Naive B cell (primary cell): ENCODE data around the gene ABHD8. TPM values are rescaled to one million over a fixed set of nuclear protein-coding genes. Genes with fewer than 3 reads are reported as not detected.
"Not testable (repeated sequence)": the region's sequence is repeated elsewhere in the genome, so short reads cannot be mapped to it uniquely, and the experiment has no call there.

Experiments
- ATAC-seq, 2 donors: fragments of 150-1000 bp; cut with Tn5 transposase; 2 replicates each; pipeline ENCODE4 v1.10.0; 2021; ENCODE audit warnings: low read depth in 2 of 2, mild to moderate bottlenecking in 2 of 2, moderate library complexity in 2 of 2
- DNase-seq: peaks from one replicate; pipeline ENCODE4 v3.0.0; 2022
- H3K27ac Mint-ChIP-seq, 6 donors: one replicate each; pipeline ENCODE4 v1.8.0; 2020 to 2022; ENCODE audit warnings: mild to moderate bottlenecking in 6 of 6, mixed read lengths in 6 of 6, moderate library complexity in 5 of 6, inconsistent platforms in 2 of 6
- H3K27me3 Mint-ChIP-seq, 3 donors: one replicate each; pipeline ENCODE4 v1.8.0; 2021 to 2022; ENCODE audit warnings: mixed read lengths in 3 of 3, mild to moderate bottlenecking in 1 of 3
- H3K36me3 Mint-ChIP-seq, 2 donors: one replicate each; pipeline ENCODE4 v1.8.0; 2020 to 2022; ENCODE audit warnings: mixed read lengths in 2 of 2, inconsistent platforms in 1 of 2, mild to moderate bottlenecking in 1 of 2
- H3K4me1 Mint-ChIP-seq, 3 donors: one replicate each; pipeline ENCODE4 v1.8.0; 2020 to 2022; ENCODE audit warnings: mixed read lengths in 3 of 3, inconsistent platforms in 1 of 3, mild to moderate bottlenecking in 1 of 3, moderate library complexity in 1 of 3
- H3K4me3 Mint-ChIP-seq, 8 donors: one replicate each; pipeline ENCODE4 v1.8.0; 2020 to 2022; ENCODE audit warnings: mild to moderate bottlenecking in 8 of 8, mixed read lengths in 8 of 8, moderate library complexity in 8 of 8, inconsistent platforms in 2 of 8
- H3K9me3 Mint-ChIP-seq, 7 donors: one replicate each; pipeline ENCODE4 v1.8.0; 2020 to 2022; ENCODE audit warnings: mixed read lengths in 7 of 7, mild to moderate bottlenecking in 5 of 7, inconsistent platforms in 2 of 7, moderate library complexity in 1 of 7
- polyA plus RNA-seq, 6 donors: library from polyadenylated mRNA; unstranded; fragments of 300-500 nt; fragmentation: Illumina TruSeq; gene quantifications; one replicate each; pipeline ENCODE4 v1.2.3, GENCODE V29; 2021; ENCODE audit warnings: low read depth in 6 of 6

Gene ABHD8
- polyA plus RNA-seq, 6 donors from 2014 or later, result 6.4 to 8.6 (median 7.4) TPM

GRCh38 chr19:17292301-17293074 lies 10.7 kb downstream of the ABHD8 start:
- no peaks in the 10 kb centered on the region for H3K36me3 Mint-ChIP-seq
- DNase-seq, result peak; percentile 77
- ATAC-seq, result peak; percentile 91
- H3K4me3 Mint-ChIP-seq, result peak overlapping the region; percentile 82 to 94 (median 90)
- H3K9me3 Mint-ChIP-seq, result no peaks in the 10 kb centered on the region
- H3K4me1 Mint-ChIP-seq, result peaks cover 4 to 19% (median 5%) of the 10 kb centered on the region in 3 donors
- H3K27ac Mint-ChIP-seq, result peak overlapping the region in 2 of 6 donors; percentile 37 to 67
- no peaks in the 10 kb centered on the region for H3K27me3 Mint-ChIP-seq

- Mint-ChIP-seq H3K36me3 (no peaks in the 10 kb centered on the region), H3K27ac (peak overlapping the region in 1 of 6 donors; percentile 62), H3K9me3 (no peaks in the 10 kb centered on the region), H3K4me3 (peak overlapping the region in 1 of 8 donors; percentile 71), H3K4me1 (peaks cover 4 to 19% (median 5%) of the 10 kb centered on the region in 3 donors), H3K27me3 (no peaks in the 10 kb centered on the region)
- DNase-seq, result peak; percentile 36
- ATAC-seq, result no peak
Measured at GRCh38 chr19:17289489-17289888, 13.7 kb downstream of the ABHD8 start.

GRCh38 chr19:17286752-17287151 lies 16.5 kb downstream of the ABHD8 start:
- Mint-ChIP-seq H3K4me3 (no peak overlapping the region), H3K36me3 (no peaks in the 10 kb centered on the region)
- ATAC-seq, result no peak

GRCh38 chr19:17286263-17286662 lies 17.0 kb downstream of the ABHD8 start:
- no peak for DNase-seq
- no peaks in the 10 kb centered on the region for H3K27me3 Mint-ChIP-seq
- peaks cover 11 to 18% (median 12%) of the 10 kb centered on the region in 3 donors for H3K4me1 Mint-ChIP-seq
- no peak overlapping the region for H3K27ac Mint-ChIP-seq
- H3K4me3 Mint-ChIP-seq, result no peak overlapping the region
- H3K36me3 Mint-ChIP-seq, result no peaks in the 10 kb centered on the region
- no peaks in the 10 kb centered on the region for H3K9me3 Mint-ChIP-seq
- ATAC-seq, result no peak

More at GRCh38 chr19:17286752-17287151, 16.5 kb downstream of the ABHD8 start:
- peaks cover 8 to 16% (median 9%) of the 10 kb centered on the region in 3 donors for H3K4me1 Mint-ChIP-seq
- no peaks in the 10 kb centered on the region for H3K27me3 Mint-ChIP-seq
- H3K27ac Mint-ChIP-seq, result no peak overlapping the region
- no peak for DNase-seq
- no peaks in the 10 kb centered on the region for H3K9me3 Mint-ChIP-seq

- peak overlapping the region in 2 of 8 donors; percentile 45 to 54 for H3K4me3 Mint-ChIP-seq
- ATAC-seq (no peak), DNase-seq (no peak)
- H3K36me3 Mint-ChIP-seq, result no peaks in the 10 kb centered on the region
- no peak overlapping the region for H3K27ac Mint-ChIP-seq
- peaks cover 12 to 21% (median 14%) of the 10 kb centered on the region in 3 donors for H3K4me1 Mint-ChIP-seq
- no peaks in the 10 kb centered on the region for H3K9me3 Mint-ChIP-seq
- no peaks in the 10 kb centered on the region for H3K27me3 Mint-ChIP-seq
Measured at GRCh38 chr19:17285415-17286135, 17.6 kb downstream of the ABHD8 start.

- H3K4me3 Mint-ChIP-seq, result peak overlapping the region in 7 of 8 donors; percentile 54 to 87 (median 69)
- no peaks in the 10 kb centered on the region for H3K36me3 Mint-ChIP-seq
- DNase-seq, result no peak
- ATAC-seq, result no peak
- H3K4me1 Mint-ChIP-seq, result peaks cover 12 to 15% (median 14%) of the 10 kb centered on the region in 3 donors
- no peaks in the 10 kb centered on the region for H3K9me3 Mint-ChIP-seq
- H3K27me3 Mint-ChIP-seq, result no peaks in the 10 kb centered on the region
- peak overlapping the region in 1 of 6 donors; percentile 16 for H3K27ac Mint-ChIP-seq
Measured at GRCh38 chr19:17283504-17283996, 19.7 kb downstream of the ABHD8 start.

- DNase-seq (peak; percentile 76), ATAC-seq (peak; percentile 85 to 87)
- Mint-ChIP-seq H3K9me3 (no peaks in the 10 kb centered on the region), H3K36me3 (no peaks in the 10 kb centered on the region), H3K27ac (peak overlapping the region in 1 of 6 donors; percentile 67), H3K4me1 (peaks cover 11 to 14% (median 12%) of the 10 kb centered on the region in 3 donors), H3K4me3 (peak overlapping the region; percentile 83 to 92 (median 87)), H3K27me3 (no peaks in the 10 kb centered on the region)
Measured at GRCh38 chr19:17282488-17283125, 20.6 kb downstream of the ABHD8 start.

- no peaks in the 10 kb centered on the region for H3K9me3 Mint-ChIP-seq
- H3K27me3 Mint-ChIP-seq, result no peaks in the 10 kb centered on the region
- H3K4me3 Mint-ChIP-seq, result peak within 1 kb of the TSS; percentile 83 to 92 (median 87)
- H3K36me3 Mint-ChIP-seq, result peaks cover 0 to 8% of the 10 kb centered on the region in 2 donors
- peak; percentile 41 for DNase-seq
- H3K4me1 Mint-ChIP-seq, result peaks cover 11 to 14% (median 12%) of the 10 kb centered on the region in 3 donors
- H3K27ac Mint-ChIP-seq, result peak within 1 kb of the TSS in 2 of 6 donors; percentile 36 to 67
- ATAC-seq, result peak; percentile 56 to 63
Measured at GRCh38 chr19:17281391-17282304, 21.6 kb downstream of the ABHD8 start, which contains the start of gene ANKLE1. Gene ANKLE1 (plus strand): TSS chr19:17281901. CDS start chr19:17281921, 20 bp downstream.

- Mint-ChIP-seq H3K9me3 (no peaks in the 10 kb centered on the region), H3K4me3 (peak overlapping the region in 2 of 8 donors; percentile 5 to 36), H3K4me1 (peaks cover 11 to 14% (median 12%) of the 10 kb centered on the region in 3 donors), H3K27me3 (no peaks in the 10 kb centered on the region), H3K36me3 (peaks cover 0 to 12% of the 10 kb centered on the region in 2 donors), H3K27ac (no peak overlapping the region)
- no peak for DNase-seq
- ATAC-seq, result no peak
Measured at GRCh38 chr19:17279436-17279835, 23.8 kb downstream of the ABHD8 start.

GRCh38 chr19:17275441-17276175 lies 27.6 kb downstream of the ABHD8 start:
- peak overlapping the region in 1 of 8 donors; percentile 38 for H3K4me3 Mint-ChIP-seq
- DNase-seq (no peak), ATAC-seq (no peak)
- H3K27ac Mint-ChIP-seq, result peak overlapping the region in 1 of 6 donors; percentile 42
- peaks cover 0 to 5% (median 0%) of the 10 kb centered on the region in 3 donors for H3K4me1 Mint-ChIP-seq
- H3K9me3 Mint-ChIP-seq, result no peaks in the 10 kb centered on the region
- H3K27me3 Mint-ChIP-seq, result no peaks in the 10 kb centered on the region
- peaks cover 0 to 12% of the 10 kb centered on the region in 2 donors for H3K36me3 Mint-ChIP-seq

GRCh38 chr19:17274892-17275291 lies 28.3 kb downstream of the ABHD8 start:
- not testable (repeated sequence) for H3K27ac Mint-ChIP-seq, H3K4me3 Mint-ChIP-seq, H3K9me3 Mint-ChIP-seq, DNase-seq, ATAC-seq, H3K27me3 Mint-ChIP-seq, H3K4me1 Mint-ChIP-seq
- H3K36me3 Mint-ChIP-seq, result peaks cover 0 to 12% of the 10 kb centered on the region in 2 donors

GRCh38 chr19:17268754-17269153 lies 34.5 kb downstream of the ABHD8 start:
- no peaks in the 10 kb centered on the region for H3K27me3 Mint-ChIP-seq
- DNase-seq (no peak), ATAC-seq (no peak)
- H3K4me3 Mint-ChIP-seq, result peak overlapping the region; percentile 36 to 93 (median 70)
- H3K9me3 Mint-ChIP-seq, result no peaks in the 10 kb centered on the region
- H3K27ac Mint-ChIP-seq, result peak overlapping the region in 1 of 6 donors; percentile 28
- H3K36me3 Mint-ChIP-seq, result no peaks in the 10 kb centered on the region
- H3K4me1 Mint-ChIP-seq, result peaks cover 15 to 29% (median 22%) of the 10 kb centered on the region in 3 donors
